HL-60/S4 treated with retinoic acid at 250 ng/mL for 4 days and 3 days (cell line): ENCODE data around the gene HAX1.
"Not testable (repeated sequence)": the region's sequence is repeated elsewhere in the genome, so short reads cannot be mapped to it uniquely, and the experiment has no call there.

ENCODE experiments used
- in situ Hi-C: fragments of 300-500 bp; cut with MboI; formaldehyde crosslinking; loops from 2 replicates; pipeline ENCODE4 v1.7.0; 2022; ENCODE audit warnings: low sequenced_read_pairs

The HAX1 gene

GRCh38 chr1:154272217-154272998 lies at the start of gene HAX1:
Gene HAX1, plus strand, starts transcription at chr1:154272629. Its CDS starts 95 bp downstream, at chr1:154272724.
- in situ Hi-C loops, result no loop called here

GRCh38 chr1:154222918-154223317 lies 49.5 kb upstream of the HAX1 start:
- in situ Hi-C loops, result no loop called here

DNA sequence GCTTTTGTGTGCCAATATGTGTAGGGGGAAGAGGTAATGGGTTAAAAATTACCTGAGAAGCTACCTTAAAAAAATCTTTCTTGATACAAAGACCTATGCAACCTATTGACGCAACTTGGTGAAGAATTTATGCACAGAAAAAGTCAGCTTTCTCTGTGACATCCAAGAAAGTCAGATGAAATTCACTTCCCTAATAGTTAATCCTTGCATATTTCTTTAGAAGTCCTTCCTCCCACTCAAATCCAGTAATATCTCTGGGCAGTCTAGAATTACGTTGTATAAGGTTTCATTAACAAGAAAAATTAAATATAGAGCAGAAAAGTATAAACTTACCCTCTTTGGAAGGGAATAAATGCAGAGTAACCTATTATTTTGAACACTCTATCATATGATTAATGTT lies 48.8 kb upstream of the HAX1 start:
- in situ Hi-C loops, result no loop called here

DNA sequence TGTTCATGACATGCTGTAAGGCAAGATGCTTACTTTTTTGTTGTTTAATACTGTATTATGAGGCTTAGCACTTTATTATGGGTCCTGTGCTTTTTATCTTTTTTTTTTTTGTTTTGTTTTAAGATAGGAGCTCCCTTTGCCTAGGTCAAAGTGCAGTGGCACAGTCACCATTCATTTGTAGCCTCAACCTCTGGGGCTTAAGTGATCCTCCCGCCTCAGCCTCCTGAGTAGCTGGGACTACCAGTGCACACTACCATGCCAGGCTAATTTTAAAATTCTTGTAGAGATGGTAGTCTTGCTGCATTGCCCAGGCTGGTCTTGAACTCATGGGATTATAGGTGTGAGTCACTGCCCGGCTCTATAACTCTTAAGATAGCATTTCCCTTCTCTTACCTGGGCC lies 47.1 kb upstream of the HAX1 start:
- in situ Hi-C loops, result no loop called here

DNA sequence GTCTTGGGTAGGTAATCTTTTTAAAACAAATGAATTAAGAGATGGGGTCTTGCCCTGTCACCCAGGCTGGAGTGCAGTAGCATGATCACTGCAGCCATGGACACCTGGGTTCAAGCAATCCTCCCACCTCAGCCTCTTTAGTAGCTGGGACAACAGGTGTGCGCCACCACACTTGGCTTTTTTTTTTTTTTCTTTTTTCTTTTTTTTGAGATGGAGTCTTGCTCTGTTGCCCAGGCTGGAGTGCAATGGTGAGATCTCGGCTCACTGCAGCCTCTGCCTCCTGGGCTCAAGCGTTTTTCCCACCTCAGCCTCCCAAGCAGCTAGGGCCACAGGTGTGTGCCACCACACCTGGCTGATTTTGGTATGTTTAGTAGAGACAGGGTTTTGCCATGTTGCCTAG lies 41.3 kb upstream of the HAX1 start:
- in situ Hi-C loops, result not testable (repeated sequence)

GRCh38 chr1:154233127-154233526 lies 39.3 kb upstream of the HAX1 start:
- in situ Hi-C loops, result not testable (repeated sequence)

GRCh38 chr1:154236855-154237254 lies 35.6 kb upstream of the HAX1 start:
- in situ Hi-C loops, result no loop called here

- in situ Hi-C loops, result no loop called here
Observed at GRCh38 chr1:154237435-154237834, 35.0 kb upstream of the HAX1 start.

DNA sequence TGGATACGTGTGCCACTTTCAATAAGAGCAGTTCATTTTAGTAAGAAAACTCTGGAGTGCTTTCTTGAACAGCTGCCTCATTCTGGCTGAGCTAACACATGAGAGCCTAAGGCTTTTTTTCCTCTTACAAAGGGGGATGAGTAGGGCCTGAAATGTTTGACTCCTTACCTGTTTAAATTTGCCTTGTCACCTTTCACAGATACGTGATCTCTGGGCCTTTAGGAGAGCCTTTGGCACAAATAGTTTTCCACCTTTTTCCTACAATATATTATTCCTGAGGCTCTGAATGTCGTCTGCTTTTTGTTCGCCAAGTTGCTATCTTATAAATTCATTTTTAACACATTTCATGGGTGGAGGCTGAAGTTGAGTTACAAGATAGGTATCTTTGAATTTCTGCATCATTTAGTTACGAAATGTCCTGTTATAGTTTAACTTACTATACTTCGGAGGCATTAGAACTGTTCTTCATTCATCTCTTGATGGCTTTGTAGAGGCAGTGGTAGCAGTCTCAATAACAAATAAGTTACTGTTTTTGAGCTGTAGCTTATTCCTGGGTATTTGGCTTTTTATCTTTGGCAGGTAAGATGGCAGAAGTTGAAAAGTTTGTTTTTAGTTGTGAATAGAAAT lies 34.4 kb upstream of the HAX1 start:
- in situ Hi-C loops, result no loop called here

- in situ Hi-C loops, result no loop called here
Observed at GRCh38 chr1:154239491-154239890, 32.9 kb upstream of the HAX1 start.

GRCh38 chr1:154240294-154240833 lies 32.1 kb upstream of the HAX1 start:
- in situ Hi-C loops, result no loop called here

- in situ Hi-C loops, result no loop called here
Observed at GRCh38 chr1:154241703-154242351, 30.6 kb upstream of the HAX1 start.

DNA sequence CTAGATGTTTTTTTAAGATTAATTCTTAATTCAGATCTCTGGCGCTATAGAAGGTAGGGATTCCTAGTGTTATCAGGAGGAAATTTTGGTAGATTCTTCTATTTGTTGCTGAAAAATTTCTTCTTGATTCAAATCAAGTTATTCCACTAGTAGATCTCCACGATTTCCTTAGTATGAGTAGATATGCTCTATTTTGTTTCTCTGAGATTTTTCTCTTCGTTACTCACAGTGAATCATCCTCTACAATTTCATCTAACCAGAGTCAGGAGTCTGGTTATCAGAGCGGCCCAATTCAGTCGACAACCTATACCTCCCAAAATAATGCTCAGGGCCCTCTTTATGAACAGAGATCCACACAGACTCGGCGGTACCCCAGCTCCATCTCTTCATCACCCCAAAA lies 18.8 kb upstream of the HAX1 start:
- in situ Hi-C loops, result no loop called here

- in situ Hi-C loops, result no loop called here
Observed at GRCh38 chr1:154256686-154257085, 15.7 kb upstream of the HAX1 start.

DNA sequence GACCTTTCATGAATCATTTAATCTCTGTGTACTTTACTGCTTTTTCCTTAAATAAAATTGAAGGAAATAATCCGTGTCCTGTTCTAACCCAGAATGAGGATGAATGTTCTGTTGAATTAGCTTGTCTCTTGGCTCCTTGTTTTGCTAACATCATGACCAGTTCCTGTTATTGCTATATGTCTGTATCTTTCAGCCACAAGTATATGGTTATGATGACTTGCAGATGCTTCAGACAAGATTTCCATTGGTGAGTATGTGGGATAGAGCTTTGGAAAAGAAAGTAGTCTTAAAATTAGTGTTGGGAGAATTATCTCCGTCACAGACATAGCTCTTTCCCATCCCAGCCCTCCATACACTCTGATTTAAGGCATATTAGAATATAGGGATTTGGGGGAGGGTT lies 13.6 kb upstream of the HAX1 start:
- in situ Hi-C loops, result no loop called here

GRCh38 chr1:154260127-154260526 lies 12.3 kb upstream of the HAX1 start:
- in situ Hi-C loops, result no loop called here

- in situ Hi-C loops, result no loop called here
Observed at GRCh38 chr1:154263465-154264332, 8.7 kb upstream of the HAX1 start.

DNA sequence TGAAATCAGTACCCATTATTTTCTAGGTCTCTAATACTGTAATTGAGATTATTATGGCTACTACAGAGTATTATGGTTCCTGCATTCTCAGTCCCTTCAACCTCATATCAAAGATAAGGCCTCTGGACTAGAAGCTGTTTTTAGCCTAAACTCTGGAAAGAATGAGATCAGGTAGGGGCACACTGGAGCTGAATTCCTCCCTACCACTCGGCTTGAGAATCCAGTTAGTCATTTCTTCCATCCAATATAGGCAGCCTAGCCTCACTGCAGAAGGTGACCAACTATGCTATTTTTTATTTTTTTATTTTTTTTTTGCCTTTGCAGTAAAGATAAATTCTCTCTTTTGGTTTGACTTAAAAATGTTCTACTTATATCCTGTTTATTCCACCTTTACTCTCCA lies 8.0 kb upstream of the HAX1 start:
- in situ Hi-C loops, result no loop called here

- in situ Hi-C loops, result no loop called here
Observed at GRCh38 chr1:154265586-154265985, 6.8 kb upstream of the HAX1 start.

DNA sequence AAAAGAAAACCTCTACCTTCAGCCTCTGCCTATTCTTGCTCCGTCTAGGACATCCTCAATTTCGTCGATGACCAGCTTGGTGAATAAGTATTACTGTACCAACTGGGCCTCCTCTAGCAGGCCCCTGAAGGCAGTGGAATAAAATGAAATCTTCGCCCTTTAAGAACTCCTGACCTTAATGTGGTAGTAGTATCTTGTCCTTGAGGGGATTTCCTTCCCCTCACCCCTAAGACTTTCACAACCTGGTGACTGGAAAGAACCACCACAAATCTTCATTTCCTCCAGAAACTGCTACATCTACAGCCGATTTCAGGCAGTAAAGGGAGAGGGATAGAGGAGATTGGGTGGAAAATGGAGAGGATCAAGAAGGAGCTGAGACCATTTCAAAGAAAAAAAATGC lies 1.6 kb upstream of the HAX1 start:
- in situ Hi-C loops, result no loop called here

DNA sequence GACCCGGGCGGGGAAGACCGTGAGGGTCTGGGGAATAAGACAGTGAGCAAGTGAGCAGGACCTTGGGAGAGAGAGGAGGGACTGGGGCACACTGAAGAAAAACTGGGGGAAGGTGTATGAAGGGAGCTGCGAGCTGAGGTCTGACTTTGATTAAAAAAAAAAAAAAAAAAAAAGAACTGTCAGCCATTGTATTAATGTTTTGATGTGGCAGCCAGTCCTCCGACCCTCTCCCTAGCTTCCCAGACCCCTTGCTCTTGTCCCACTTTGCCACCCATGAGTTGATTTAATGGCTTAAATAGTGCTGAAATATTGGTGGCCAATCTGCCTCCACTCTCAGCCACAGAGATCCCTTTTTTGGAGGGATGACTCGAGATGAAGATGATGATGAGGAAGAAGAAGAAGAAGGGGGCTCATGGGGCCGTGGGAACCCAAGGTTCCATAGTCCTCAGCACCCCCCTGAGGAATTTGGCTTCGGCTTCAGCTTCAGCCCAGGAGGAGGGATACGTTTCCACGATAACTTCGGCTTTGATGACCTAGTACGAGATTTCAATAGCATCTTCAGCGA lies 652 bp downstream of the HAX1 start:
- in situ Hi-C loops, result no loop called here
